Measurements from ENCODE around the gene LRRC45.

The LRRC45 gene

DNA sequence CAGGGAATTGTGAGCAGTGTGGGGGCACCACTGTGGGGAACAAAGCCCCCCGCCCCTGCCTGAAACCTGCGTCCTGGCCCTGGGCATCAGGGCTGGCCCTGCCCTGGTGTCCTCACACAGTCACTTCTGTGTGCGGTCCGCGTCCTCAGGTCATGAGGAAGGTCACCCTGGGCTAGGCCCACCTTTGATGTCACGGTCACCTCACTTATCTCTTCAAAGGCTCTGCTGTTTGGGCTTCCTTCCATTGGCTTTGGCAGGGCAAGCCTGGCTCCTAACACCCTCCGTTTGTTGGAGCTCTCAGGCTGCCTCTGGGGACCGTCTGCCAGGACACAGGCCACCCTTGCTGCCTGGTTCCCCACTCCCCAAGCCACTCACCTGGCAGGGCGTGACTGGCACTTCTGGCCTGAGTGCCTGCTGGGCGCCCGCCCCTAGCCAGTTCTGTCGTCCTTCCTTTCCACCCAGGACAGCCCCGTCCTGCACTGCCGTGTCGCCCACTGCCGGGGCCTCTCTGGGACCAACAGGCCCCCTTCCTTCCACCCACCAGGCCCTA is 9.3 kb upstream of the LRRC45 start:
- H3K9me3 ChIP-seq, result no peaks in the 10 kb centered on the region
- peaks cover 23% of the 10 kb centered on the region for H3K4me1 ChIP-seq
- H3K36me3 ChIP-seq, result peaks cover 8% of the 10 kb centered on the region
- DNase-seq, result no peak
- H3K27me3 ChIP-seq, result no peaks in the 10 kb centered on the region
- H3K4me3 ChIP-seq (ENCODE audit: low read depth, low read length), result no peak overlapping the region
- TF ChIP-seq CTCF (IDR thresholded peaks at IDR 0.05; ENCODE audit: low read depth, low read length), result no peak

DNA sequence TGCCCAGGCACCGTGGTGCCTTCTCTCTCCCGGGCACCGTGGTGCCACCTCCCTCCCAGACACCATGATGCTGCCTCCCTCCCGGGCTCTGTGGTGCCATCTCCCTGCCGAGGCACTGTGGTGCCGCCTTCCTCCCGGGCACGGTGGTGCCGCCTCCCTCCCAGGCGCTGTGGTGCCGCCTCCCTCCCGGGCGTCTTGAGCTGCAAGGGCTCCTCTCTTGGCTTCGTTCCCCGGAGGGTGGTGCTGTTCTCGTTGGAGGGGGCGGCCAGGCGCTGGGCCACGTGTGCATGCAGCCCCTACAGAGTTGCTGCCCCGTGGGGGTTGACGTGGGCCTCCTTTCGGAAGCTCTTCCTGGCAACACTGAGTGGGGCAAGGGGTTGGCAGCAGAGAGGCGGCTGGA is 8.7 kb upstream of the LRRC45 start:
- no peak for TF ChIP-seq CTCF (IDR thresholded peaks at IDR 0.05; ENCODE audit: low read depth, low read length)
- no peak overlapping the region for H3K4me3 ChIP-seq (ENCODE audit: low read depth, low read length)
- no peak for DNase-seq

GRCh38 chr17:82014971-82015310 is 8.2 kb upstream of the LRRC45 start:
- DNase-seq, result no peak
- Histone ChIP-seq H3K27me3 (no peaks in the 10 kb centered on the region), H3K36me3 (peaks cover 8% of the 10 kb centered on the region), H3K4me3 (ENCODE audit: low read depth, low read length) (no peak overlapping the region), H3K9me3 (no peaks in the 10 kb centered on the region), H3K4me1 (peaks cover 23% of the 10 kb centered on the region)
- TF ChIP-seq CTCF (IDR thresholded peaks at IDR 0.05; ENCODE audit: low read depth, low read length), result no peak

More for the DNA sequence above, 8.7 kb upstream of the LRRC45 start:
- Histone ChIP-seq H3K27me3 (no peaks in the 10 kb centered on the region), H3K36me3 (peaks cover 8% of the 10 kb centered on the region), H3K9me3 (no peaks in the 10 kb centered on the region), H3K4me1 (peaks cover 23% of the 10 kb centered on the region)

DNA sequence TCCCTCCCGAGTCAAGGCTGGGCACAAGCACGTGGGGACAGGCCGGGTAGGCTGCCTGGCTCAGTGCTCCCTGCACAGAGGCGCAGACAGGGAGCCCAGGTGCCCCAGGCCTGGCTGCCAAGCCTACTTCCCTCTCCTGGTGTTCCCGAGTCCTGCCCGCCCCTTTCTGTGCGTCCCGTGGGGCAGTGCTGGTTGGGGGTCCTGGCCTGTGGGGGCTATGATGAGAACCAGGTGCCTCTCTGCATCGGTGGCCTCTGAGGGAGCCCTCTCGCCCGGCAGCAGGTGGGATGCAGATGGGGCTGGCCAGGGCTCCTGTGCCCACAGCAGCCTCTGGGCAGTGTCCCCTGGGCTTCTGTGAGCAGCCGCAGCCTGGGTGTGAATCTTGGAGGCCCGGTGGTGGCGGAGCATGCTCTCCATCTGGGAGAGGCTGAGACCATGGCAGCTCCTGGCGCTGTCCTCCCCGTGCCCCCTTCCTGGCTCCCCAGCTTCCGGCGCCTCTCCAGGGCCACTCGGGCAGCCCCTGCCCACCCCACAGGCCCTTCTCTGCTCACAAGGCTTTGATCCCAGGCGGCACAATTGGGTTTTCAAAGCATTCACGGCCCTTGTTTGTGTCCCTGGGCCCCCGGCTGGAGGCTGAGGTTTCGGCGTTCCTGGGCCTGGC is 7.7 kb upstream of the LRRC45 start:
- Histone ChIP-seq H3K36me3 (peaks cover 8% of the 10 kb centered on the region), H3K27me3 (no peaks in the 10 kb centered on the region), H3K4me3 (ENCODE audit: low read depth, low read length) (no peak overlapping the region), H3K9me3 (no peaks in the 10 kb centered on the region), H3K4me1 (peaks cover 23% of the 10 kb centered on the region)
- DNase-seq, result no peak
- no peak for TF ChIP-seq CTCF (IDR thresholded peaks at IDR 0.05; ENCODE audit: low read depth, low read length)

- no peak for TF ChIP-seq CTCF (IDR thresholded peaks at IDR 0.05; ENCODE audit: low read depth, low read length)
- Histone ChIP-seq H3K4me1 (peaks cover 27% of the 10 kb centered on the region), H3K36me3 (peaks cover 8% of the 10 kb centered on the region)
These were observed 6.8 kb upstream of the LRRC45 start for GRCh38 chr17:82016061-82016874.

More at GRCh38 chr17:82016061-82016874, 6.8 kb upstream of the LRRC45 start:
- no peaks in the 10 kb centered on the region for H3K27me3 ChIP-seq
- H3K9me3 ChIP-seq, result no peaks in the 10 kb centered on the region
- no peak for DNase-seq
- no peak overlapping the region for H3K4me3 ChIP-seq (ENCODE audit: low read depth, low read length)
